SKM-1 treated with dmso at 0.1 percent for 144 hours (cell line): ENCODE measurements around the gene FCAR.
A peak's percentile ranks its signal among the peaks of the same experiment; 100 is the strongest.
"Not testable (repeated sequence)": the region's sequence is repeated elsewhere in the genome, so short reads cannot be mapped to it uniquely, and the experiment has no call there.

Experiments
- DNase-seq: peaks from one replicate; lab custom pipeline; 2025; ENCODE audit not compliant: unreplicated experiment; lab: John Stamatoyannopoulos, UW

Gene FCAR

GRCh38 chr19:54873990-54874389 is at the start of gene FCAR:
Gene FCAR, plus strand, starts transcription at chr19:54874235. Its CDS starts 55 bp downstream, at chr19:54874290.
- DNase-seq, result peak; percentile 16

- DNase-seq, result not testable (repeated sequence)
These were observed 49.6 kb upstream of the FCAR start for GRCh38 chr19:54824416-54824815.

GRCh38 chr19:54825326-54825725 is 48.7 kb upstream of the FCAR start:
- not testable (repeated sequence) for DNase-seq

DNA sequence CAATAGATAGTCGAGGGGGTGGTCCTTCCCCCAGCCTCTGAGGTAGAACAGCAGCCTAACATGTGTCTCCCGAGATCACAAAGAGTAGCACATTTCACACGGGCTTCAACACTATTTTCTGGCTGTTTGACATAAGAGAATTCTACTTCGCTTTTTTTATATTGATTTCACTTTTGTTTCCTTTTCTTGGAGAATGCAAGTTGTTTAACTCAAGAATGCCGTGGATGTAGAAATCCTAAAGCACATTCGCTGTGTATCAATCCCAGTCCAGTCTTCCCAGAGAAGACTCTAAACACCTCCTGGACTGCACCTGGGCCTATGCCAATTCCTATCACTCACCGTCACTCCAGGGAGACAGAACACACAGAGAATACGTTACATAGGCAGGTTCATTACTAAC is 46.0 kb upstream of the FCAR start:
- DNase-seq, result not testable (repeated sequence)

GRCh38 chr19:54832496-54832895 is 41.5 kb upstream of the FCAR start, which contains the start of gene KIR2DS4:
Gene KIR2DS4, plus strand, starts transcription at chr19:54832676.
- not testable (repeated sequence) for DNase-seq

- DNase-seq, result not testable (repeated sequence)
These were observed 38.9 kb upstream of the FCAR start for GRCh38 chr19:54835126-54835525.

GRCh38 chr19:54837522-54837921 is 36.5 kb upstream of the FCAR start:
- DNase-seq, result not testable (repeated sequence)

DNA sequence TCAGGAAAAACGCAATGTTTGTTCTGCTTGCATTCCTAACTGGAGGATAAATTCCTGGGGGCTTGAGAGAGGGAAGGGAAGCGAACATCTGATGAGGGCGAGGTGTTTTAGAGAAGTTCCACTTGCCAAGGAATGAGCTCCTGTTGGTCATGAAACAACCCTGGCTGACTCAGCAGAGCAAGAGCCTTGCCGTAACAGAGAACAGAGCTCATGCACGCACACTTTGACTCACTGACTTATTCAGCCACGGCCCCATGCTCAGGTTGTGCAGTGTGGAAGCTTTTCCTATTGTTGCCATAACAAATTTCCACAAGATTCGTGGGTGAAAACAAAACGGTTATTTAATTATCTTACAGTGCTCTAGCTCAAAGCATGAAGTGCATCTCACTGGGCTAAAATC is 30.9 kb upstream of the FCAR start:
- not testable (repeated sequence) for DNase-seq

DNA sequence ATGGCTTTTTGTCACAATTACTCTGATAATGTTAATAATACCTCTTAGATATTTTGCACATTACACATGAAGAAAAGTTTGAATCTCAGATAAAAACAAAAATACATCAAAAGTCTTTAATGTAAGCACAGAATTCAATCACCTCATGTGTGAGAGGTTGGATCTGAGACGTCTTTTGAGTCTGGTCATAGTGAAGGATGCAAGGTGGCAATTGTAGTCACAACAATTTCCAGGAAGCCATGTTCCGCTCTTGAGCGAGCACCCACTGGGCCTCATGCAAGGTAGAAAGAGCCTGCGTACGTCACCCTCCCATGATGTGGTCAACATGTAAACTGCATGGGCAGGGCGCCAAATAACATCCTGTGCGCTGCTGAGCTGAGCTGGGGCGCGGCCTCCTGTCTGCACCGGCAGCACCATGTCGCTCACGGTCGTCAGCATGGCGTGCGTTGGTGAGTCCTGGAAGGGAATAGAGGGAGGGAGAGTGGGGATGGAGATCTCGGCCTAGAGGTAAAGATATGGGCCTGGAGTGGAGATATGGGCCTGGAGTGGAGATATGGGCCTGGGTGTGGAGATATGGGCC is 23.9 kb upstream of the FCAR start, which contains the start of gene KIR3DL2:
Gene KIR3DL2, plus strand, starts transcription at position 383 of the 580 bp plus-strand sequence. Its CDS starts 33 bp downstream, at position 416.
- not testable (repeated sequence) for DNase-seq

- DNase-seq, result no peak
These were observed 23.1 kb upstream of the FCAR start for GRCh38 chr19:54850930-54851329.

- no peak for DNase-seq
These were observed 22.7 kb upstream of the FCAR start for GRCh38 chr19:54851353-54851752.

- not testable (repeated sequence) for DNase-seq
These were observed 18.8 kb upstream of the FCAR start for GRCh38 chr19:54855241-54855640.

DNA sequence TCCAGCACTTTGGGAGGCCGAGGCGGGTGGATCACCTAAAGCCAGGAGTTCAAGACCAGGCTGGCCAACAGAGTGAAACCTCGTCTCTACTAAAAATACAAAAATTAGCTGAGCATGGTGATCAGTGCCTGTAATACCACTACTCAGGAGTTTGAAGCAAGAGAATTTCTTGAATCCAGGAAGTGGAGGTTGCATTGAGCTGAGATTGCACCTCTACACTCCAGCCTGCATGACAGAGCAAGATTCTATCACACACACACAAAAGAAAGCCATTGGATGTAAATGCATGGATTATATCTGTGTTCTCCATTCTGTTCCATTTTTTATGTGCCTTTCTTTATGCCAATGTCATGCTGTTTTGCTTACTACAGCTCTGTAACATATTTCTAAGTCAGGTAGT is 15.6 kb upstream of the FCAR start:
- DNase-seq, result not testable (repeated sequence)

DNA sequence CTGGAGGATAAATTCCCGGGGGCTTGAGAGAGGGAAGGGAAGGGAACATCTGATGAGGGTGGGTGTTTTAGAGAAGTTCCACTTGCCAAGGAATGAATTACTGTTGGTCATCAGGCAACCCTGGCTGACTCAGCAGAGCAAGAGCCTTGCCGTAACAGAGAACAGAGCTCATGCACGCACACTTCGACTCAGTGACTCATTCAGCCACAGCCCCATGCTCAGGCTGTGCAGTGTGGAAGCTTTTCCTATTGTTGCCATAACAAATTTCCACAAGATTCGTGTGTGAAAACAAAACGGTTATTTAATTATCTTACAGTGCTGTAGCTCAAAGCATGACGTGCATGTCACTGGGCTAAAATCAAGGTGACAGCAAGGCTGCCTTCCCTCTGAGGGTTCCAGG is 14.6 kb upstream of the FCAR start:
- DNase-seq, result not testable (repeated sequence)

- not testable (repeated sequence) for DNase-seq
These were observed 10.6 kb upstream of the FCAR start for GRCh38 chr19:54863459-54863858.

GRCh38 chr19:54871696-54872095 is 2.3 kb upstream of the FCAR start:
- DNase-seq, result no peak

GRCh38 chr19:54875506-54875905 is 1.5 kb downstream of the FCAR start:
- peak; percentile 56 for DNase-seq

DNA sequence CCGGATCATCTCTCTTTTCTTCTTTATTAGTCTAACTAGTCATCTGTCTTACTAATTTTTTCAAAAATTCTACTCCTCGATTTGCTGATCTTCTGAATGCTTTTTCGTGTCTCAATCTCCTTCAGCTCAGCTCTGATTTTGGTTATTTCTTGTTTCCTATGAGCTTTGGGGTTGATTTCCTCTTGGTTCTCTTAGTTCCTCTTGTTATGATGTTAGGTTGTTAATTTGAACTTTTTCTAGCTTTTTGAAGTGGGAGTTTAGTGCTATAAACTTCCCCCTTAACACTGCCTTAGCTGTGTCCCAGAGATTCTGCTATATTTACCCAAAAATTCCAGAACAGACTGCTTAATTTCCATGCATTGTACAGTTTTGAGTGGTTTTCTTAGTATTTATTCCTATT is 3.4 kb downstream of the FCAR start:
- no peak for DNase-seq

DNA sequence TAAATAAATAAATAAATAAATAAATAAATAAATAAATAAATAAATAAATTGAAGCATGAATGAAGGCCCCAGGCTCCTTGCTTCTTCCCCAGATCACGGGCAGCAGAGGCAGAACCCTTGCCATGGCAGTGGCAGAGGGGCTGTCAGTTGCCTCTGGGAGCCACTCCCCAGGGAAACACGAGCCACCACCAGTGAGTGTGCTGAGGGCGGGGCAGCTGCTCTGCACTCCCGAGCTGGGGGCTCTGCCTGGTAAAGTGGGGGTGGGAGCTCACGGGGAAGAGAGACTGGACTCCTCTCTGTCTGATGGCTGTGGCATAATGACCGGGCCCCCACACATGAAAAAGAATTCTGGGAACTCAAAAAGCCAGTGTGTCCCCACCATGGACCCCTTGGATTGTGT is 7.8 kb downstream of the FCAR start:
- DNase-seq, result no peak

GRCh38 chr19:54882758-54883157 is 8.7 kb downstream of the FCAR start:
- no peak for DNase-seq

DNA sequence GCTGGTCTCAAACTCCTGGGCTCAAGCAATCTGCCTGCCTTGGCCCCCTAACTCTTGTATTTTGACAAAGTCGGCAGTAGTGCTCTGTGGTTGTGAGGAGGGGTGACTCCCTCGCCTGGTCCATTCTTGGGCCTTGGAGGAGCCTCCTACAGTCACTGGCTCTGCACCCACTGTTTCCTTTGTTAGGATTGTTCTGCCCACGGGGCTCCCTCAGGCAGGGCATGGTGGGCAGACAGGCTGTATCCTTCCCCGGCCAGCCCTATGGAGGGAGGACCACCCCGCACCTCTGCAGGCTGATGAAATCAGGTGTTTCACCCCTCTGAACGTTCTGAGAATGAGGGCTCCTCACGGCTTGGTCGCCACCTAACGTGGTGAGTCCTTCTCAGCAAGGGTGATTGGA is 9.2 kb downstream of the FCAR start:
- DNase-seq, result no peak

DNA sequence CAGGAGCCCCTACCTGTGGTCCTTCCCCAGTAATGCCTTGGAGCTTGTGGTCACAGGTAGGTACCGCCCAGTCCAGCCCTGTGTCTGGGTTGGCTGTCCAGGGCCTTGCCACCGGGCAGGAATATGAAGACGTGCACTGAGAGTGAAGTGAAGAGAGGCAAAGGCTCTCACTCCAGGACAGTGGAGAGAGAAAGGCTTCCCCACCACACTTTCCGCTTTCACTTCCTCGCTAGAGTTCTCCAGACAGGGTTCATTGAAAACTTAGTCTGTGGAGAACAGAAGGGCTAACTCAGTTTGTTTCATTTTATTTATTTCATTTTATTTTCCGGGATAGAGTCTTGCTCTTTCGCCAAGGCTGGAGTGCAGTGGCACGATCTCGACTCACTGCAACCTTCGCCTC is 14.2 kb downstream of the FCAR start:
- DNase-seq, result no peak

- DNase-seq, result no peak
These were observed 15.5 kb downstream of the FCAR start for GRCh38 chr19:54889566-54889965.
